ENCODE results near the gene RARB. TPM values are rescaled to one million over a fixed set of nuclear protein-coding genes. Genes with fewer than 3 reads are reported as not detected.

Gene RARB
- total RNA-seq, 2 experiments from 2014 or later: not detected

GRCh38 chr3:25635038-25635437 is 207.0 kb downstream of the RARB start:
- POLR2A ChIA-PET: no interaction called here
- peaks cover 29% of the 10 kb centered on the region for H3K36me3 Mint-ChIP-seq (ENCODE audit: low read depth)
- H3K27ac Mint-ChIP-seq: peak overlapping the region; percentile 4
- H3K27me3 Mint-ChIP-seq: no peaks in the 10 kb centered on the region
- intact Hi-C loops (cut with micrococcal nuclease): no loop called here
- no peaks in the 10 kb centered on the region for H3K9me3 Mint-ChIP-seq
- TF ChIP-seq, protein P1, sequence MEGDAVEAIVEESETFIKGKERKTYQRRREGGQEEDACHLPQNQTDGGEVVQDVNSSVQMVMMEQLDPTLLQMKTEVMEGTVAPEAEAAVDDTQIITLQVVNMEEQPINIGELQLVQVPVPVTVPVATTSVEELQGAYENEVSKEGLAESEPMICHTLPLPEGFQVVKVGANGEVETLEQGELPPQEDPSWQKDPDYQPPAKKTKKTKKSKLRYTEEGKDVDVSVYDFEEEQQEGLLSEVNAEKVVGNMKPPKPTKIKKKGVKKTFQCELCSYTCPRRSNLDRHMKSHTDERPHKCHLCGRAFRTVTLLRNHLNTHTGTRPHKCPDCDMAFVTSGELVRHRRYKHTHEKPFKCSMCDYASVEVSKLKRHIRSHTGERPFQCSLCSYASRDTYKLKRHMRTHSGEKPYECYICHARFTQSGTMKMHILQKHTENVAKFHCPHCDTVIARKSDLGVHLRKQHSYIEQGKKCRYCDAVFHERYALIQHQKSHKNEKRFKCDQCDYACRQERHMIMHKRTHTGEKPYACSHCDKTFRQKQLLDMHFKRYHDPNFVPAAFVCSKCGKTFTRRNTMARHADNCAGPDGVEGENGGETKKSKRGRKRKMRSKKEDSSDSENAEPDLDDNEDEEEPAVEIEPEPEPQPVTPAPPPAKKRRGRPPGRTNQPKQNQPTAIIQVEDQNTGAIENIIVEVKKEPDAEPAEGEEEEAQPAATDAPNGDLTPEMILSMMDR (IDR thresholded peaks at IDR 0.05): no peak
- ATAC-seq (no peak), DNase-seq (no peak)
- peaks cover 9% of the 10 kb centered on the region for H3K4me1 Mint-ChIP-seq (ENCODE audit: low read depth)
- no peak overlapping the region for H3K4me3 Mint-ChIP-seq
- CTCF ChIA-PET: interaction anchor here (1.5 kb wide), 1 partner anchor 13 kb away, joined by 11 read pairs; no protein-coding TSS in a partner anchor

Other genes starting within 250 kb of the RARB start
- gene TOP2B, start 236.6 kb downstream of the RARB start, total RNA-seq: 100 to 1,000 TPM; 165 to 171 TPM

All from activated CD8-positive, alpha-beta T cell treated with anti-CD3 and anti-CD28 coated beads for 36 hours (primary cell).